Dermis microvascular lymphatic vessel endothelial cell (primary cell): ENCODE data around the gene EFR3B. TPM values are rescaled to one million over a fixed set of nuclear protein-coding genes. Genes with fewer than 3 reads are reported as not detected.
"Not testable (repeated sequence)": the region's sequence is repeated elsewhere in the genome, so short reads cannot be mapped to it uniquely, and the experiment has no call there.

Experiments
- DNase-seq, 2 donors: peaks; one replicate each; pipeline versions ENCODE4 v3.0.0 to v3.0.0-alpha.2; 2010; ENCODE audit warnings: low read depth in 2 of 2
- total RNA-seq: library from RNA; depleted of rRNA; stranded (reverse); fragments of >200 nt; gene quantifications from 2 replicates; pipeline ENCODE4 v1.2.1, GENCODE V29; 2014

The EFR3B gene
- total RNA-seq, 1 donor from 2014 or later, result 0.39 TPM

- DNase-seq, result no peak
Measured at GRCh38 chr2:25104736-25105135, 62.9 kb downstream of the EFR3B start.

DNA sequence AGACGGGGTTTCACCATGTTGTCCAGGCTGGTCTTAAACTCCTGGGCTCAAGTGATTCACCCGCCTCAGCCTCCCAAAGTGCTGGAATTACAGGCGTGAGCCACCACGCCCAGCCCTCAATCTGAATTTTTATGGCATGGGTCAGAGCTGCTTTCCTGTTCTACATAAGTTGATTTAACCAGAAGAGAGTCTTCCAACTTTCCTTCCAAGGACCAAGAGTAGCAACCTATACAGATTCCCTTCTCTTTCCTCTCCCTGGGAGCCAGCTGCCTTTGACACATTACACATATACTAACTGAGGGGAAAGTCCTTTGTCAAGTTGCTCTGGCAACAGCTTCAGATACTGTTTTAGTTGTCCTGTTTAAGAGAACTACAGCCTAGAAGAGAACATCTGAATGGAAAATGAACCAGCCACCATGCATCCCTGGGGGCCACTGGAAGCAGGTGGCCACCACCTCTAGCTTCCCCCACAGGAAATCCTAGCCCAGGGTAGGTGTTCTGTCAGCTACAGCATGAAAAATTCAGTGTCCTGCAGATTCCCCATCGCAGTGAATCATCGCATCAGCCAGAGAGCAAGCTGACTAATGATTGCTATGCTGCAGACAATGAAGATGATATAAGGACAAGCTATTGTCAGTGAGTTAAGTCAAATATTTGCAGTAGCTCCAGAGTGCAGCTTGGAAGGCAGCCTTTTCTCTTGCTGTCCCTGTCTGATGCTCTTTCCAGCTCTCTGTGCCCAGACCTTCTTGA lies 63.6 kb downstream of the EFR3B start:
- DNase-seq, result peak; percentile 71 to 81

DNA sequence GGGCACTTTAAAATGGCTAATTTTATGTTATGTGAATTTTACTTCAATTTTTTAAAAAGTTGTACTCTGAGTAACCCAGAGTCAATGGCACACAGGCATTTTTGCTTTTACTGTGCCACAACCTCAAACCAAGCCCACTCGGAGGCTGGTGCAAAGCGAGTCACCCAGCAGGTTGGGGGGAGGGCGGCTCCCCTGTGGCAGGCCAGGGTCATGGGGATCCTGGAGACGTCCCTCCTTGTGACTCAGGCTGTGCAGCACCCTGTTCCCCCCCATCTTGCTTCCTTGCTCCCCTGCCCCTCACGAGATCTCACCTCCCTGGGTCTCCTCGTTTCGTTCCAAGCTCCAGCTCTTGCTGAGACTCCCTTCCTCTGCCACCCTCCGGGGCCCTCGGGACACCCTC lies 67.9 kb downstream of the EFR3B start:
- DNase-seq, result no peak

GRCh38 chr2:25112113-25112512 lies 70.2 kb downstream of the EFR3B start:
- no peak for DNase-seq

GRCh38 chr2:25115249-25115883 lies 73.5 kb downstream of the EFR3B start:
- DNase-seq, result no peak

DNA sequence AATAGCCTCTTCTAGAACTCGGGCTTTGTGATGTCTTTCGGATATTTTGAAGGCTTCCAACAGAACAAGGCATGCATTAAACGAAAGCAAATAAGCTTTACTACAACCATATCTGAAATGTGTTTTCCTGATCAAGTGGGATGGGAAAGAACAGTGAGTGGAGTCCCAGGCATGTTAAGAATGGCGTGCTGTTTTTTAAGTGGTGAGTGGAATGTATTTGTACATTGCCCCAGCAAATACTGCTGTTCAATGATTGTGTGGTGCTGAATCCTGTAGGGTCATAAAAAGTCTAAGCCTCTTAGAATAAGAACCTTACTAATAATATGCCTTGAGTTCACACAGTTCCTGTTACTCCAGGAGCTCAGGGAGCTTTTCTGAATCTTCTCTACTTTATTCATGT lies 74.0 kb downstream of the EFR3B start:
- no peak for DNase-seq

DNA sequence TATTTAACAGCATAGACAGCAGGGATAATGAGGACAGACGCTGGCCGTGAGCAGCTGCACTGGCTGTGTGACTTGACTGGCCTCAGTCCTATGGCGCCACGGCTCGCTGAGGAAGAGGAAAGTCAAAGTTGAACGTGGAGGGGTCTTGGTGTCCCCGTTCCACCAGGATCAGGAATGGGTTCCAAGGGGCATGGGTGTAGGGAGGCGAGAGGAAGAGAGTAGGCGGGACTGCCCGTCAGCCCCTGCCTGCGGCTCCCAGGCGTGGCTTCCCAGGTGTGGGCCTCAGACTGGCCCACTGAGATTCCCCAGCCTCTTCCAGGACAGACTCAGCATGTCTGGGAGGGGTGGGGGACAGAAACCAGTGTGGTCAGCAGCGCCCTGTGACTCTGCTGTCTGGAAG lies 75.1 kb downstream of the EFR3B start:
- DNase-seq, result no peak

DNA sequence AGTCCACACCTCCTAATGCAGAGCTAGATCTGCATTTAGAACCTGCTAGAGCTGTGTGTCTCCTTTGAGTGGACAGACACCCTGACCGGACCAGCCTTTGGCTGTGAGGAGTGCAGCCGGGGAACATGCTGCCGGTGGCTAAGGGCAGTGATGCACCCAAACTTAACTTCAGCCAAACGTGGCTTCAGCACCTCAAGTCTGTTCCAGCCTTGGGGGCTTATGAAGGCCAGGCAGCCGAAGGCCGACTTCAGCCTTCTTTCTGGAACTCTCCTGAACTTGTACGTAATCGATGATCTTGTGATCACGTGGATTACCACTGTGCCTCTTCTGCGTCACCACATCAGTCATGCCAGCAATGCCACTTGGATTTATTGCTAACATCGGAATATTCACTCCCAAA lies 77.4 kb downstream of the EFR3B start:
- DNase-seq, result no peak

GRCh38 chr2:25122367-25122766 lies 80.5 kb downstream of the EFR3B start:
- no peak for DNase-seq

GRCh38 chr2:25123682-25124081 lies 81.8 kb downstream of the EFR3B start:
- peak; percentile 17 to 31 for DNase-seq

- no peak for DNase-seq
Measured at GRCh38 chr2:25125189-25125588, 83.3 kb downstream of the EFR3B start.

DNA sequence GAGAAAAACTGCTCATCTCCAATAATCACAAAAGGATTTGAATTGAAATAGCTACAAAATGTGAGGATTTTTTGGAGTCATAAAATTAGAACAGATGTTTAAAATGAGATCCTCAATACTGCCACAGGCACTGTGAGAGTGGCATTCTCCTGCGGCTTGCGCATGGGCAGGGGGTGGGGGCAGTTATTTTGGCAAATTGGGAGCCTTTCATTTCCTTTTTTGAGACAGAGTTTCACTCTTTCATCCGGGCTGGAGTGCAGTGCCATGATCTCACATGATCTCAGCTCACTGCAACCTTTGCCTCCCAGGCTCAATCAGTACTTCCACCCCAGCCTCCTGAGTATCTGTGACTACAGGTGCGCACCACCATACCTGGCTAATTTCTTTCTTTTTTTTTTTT lies 84.1 kb downstream of the EFR3B start:
- DNase-seq, result no peak

GRCh38 chr2:25127071-25127470 lies 85.2 kb downstream of the EFR3B start:
- not testable (repeated sequence) for DNase-seq

DNA sequence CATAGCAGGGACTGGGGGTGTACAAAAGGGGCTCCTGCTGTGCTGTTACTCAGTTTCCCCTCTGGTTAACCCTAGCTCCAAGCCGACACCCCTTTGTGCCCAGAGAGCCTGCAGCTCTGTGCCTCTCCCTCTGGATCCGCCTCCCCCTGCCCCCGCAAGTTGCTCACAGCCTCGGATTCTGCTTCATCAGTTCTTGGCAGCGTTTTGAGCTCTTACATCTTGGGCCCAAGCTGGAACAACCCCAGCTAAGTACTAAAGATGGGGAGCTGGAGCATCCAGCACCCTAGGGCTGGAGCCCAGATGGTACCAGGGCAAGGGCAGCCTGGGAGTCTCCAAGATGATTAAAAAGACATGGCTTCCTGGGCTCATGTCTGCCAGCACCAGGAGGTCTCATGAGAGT lies 85.8 kb downstream of the EFR3B start:
- no peak for DNase-seq

DNA sequence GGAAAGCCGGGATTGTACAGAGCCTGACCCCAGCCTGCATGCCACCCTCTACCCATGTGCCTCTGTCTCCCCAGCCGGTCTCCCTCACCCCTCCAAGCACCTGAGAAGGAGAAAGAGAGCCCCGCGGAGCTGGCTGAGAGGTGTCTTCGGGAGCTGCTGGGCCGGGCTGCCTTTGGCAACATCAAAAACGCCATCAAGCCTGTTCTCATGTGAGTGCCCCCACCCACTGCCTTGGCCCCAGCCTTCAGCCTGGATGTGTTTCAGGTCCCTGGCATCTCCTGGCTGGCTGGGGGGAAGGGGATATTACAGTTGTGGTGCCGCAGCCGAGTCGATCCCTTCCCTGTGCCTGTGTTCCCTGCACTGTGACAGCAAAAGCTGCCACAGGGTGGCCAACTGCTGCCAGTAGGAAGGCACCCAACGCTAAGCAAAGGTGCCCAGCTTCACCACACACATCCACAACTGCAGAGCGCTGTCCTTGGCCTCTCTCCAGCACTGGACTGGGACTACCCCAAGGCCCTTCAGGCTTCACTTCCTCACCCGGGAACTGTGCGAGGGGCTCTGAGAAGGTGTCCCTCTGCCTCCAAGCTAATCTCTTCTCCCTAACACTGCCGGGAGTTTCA lies 88.1 kb downstream of the EFR3B start:
- DNase-seq, result no peak

DNA sequence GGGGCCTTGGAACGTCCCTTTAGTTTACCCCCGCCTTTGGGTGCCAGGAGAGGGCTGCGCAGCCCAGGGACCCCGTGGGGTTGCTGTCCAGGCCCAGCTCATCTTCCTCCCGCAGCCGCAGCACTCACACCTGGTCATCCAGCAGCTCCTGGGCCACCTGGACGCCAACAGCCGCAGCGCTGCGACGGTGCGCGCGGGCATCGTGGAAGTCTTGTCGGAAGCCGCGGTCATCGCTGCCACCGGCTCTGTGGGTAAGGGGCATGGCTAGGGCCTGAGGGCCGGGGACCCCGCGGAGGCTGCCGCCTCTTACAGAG lies 89.3 kb downstream of the EFR3B start:
- no peak for DNase-seq

GRCh38 chr2:25131567-25132298 lies 89.9 kb downstream of the EFR3B start:
- DNase-seq, result no peak

DNA sequence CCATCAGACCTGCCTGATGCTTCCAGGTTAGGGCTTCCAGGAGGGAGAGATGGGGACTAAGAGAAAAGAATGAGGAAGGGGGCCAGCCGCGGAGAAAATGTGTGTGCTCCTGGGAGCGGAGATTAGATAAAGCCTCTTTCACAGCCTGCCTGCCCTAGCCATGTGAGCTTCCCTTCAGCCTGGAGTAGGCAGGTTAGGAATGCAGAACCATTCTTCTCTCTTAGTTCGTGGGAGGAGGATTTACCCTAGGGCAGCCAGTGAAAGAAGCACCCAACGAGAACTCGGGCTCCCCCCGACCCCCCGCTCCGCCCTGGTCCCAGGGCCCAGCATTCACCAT lies 90.4 kb downstream of the EFR3B start:
- no peak for DNase-seq

DNA sequence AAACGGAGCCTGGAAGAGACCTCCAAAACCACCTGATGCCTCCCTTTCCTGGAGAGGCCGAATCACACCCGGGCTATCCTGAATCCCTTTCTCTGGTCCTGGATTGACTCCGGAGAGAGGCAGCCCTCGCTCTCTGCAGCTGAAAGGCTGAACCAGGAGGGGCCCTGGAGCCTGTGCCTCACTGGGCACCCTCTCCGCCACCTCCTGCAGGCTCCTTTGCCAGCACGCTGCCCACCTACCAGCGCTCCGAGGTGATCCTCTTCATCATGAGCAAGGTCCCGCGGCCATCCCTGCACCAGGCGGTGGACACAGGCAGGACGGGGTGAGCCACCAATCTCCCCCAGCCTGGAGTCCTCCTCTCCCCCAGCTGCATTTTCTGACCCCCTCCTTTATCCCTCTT lies 90.8 kb downstream of the EFR3B start:
- DNase-seq, result no peak

GRCh38 chr2:25140535-25140934 lies 98.7 kb downstream of the EFR3B start:
- not testable (repeated sequence) for DNase-seq

DNA sequence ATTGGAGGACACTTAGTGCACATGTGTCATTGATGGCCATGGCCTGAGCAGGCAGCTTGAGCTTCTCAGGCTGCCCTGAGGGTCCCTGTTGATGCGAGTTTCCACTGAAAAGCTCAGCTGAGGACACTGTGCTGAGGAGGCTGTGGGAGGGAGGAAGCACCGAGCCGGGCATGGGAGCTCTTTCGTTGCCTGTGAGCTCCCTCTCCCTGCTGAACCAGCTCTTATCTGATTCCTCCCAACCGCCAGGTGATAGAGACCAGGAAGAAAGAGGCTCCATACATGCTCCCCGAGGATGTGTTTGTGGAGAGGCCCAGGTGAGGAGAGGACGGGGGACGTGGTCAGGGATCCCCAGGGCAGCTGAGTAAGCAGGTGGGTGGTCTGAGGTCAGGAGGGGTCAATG lies 99.2 kb downstream of the EFR3B start:
- DNase-seq, result no peak

GRCh38 chr2:25145803-25146202 lies 103.9 kb downstream of the EFR3B start:
- DNase-seq, result no peak

GRCh38 chr2:25146896-25147295 lies 105.0 kb downstream of the EFR3B start:
- DNase-seq, result no peak
